Left ventricle myocardium inferior (tissue), 1 donor: ENCODE measurements around the gene PKHD1. TPM values are rescaled to one million over a fixed set of nuclear protein-coding genes. Genes with fewer than 3 reads are reported as not detected.

ENCODE experiments used
- DNase-seq: peaks from one replicate; pipeline ENCODE4 v3.0.0-alpha.2; 2020
- H3K27ac ChIP-seq: fragments of 200-600 bp; replicated peaks from 2 replicates; pipeline ENCODE4 v1.8.0; 2021
- H3K27me3 ChIP-seq: fragments of 200-600 bp; 2 replicates; pipeline ENCODE4 v1.8.0; 2021; ENCODE audit warnings: low read depth
- H3K36me3 ChIP-seq: fragments of 200-600 bp; 2 replicates; pipeline ENCODE4 v1.8.0; 2021
- H3K4me1 ChIP-seq: fragments of 200-600 bp; 2 replicates; pipeline ENCODE4 v1.8.0; 2021
- H3K4me3 ChIP-seq: fragments of 200-600 bp; 2 replicates; pipeline ENCODE4 v1.8.0; 2021; ENCODE audit warnings: mild to moderate bottlenecking, moderate library complexity
- H3K9me3 ChIP-seq: fragments of 200-600 bp; replicated peaks from 2 replicates; pipeline ENCODE4 v1.8.0; 2021
- intact Hi-C: fragments of 100-400 bp; cut with micrococcal nuclease; formaldehyde crosslinking; loops from one replicate; pipeline ENCODE4 v1.11.0; 2022
- total RNA-seq: library from RNA; stranded (reverse); fragmentation: NEBNext Ultra II Directional; extraction: Animal tissue kit (Norgen Biotek cat#: 25700); gene quantifications from one replicate; pipeline ENCODE4 v1.2.1, GENCODE V29; 2021
- TF ChIP-seq, protein P1 (sequence below): fragments of 200-600 bp; IDR thresholded peaks from 2 replicates; pipeline ENCODE4 v1.8.0; 2021; ENCODE audit warnings: antibody characterized with exemption, mild to moderate bottlenecking, borderline replicate concordance
- donor health status: DM: no; HTN: yes; CAD: no; lungs with severe emphysema.

Gene PKHD1
- total RNA-seq, 1 donor from 2014 or later = not detected

DNA sequence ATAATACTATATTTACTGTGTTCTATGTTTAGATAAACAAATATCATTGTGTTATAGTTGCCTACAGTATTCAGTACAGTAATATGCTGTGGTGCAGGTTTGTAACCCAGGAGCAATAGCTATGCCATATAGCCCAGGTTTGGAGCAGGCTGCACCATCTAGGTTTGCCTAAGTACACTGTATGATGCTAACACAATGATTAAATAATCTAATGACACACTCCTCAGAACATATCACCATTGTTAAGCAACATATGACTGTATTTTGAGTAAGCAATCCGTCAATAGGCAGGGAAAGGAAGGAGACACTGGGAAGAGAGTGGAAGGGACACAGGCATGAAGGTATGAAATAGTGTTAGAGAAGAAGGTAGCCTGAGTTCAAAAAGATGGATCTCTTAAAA, 369.9 kb downstream of the PKHD1 start:
- Histone ChIP-seq H3K9me3 (no peaks in the 10 kb centered on the region), H3K27ac (no peak overlapping the region), H3K27me3 (no peaks in the 10 kb centered on the region), H3K4me3 (no peak overlapping the region), H3K4me1 (no peaks in the 10 kb centered on the region), H3K36me3 (no peaks in the 10 kb centered on the region)
- DNase-seq = no peak
- TF ChIP-seq, protein P1, sequence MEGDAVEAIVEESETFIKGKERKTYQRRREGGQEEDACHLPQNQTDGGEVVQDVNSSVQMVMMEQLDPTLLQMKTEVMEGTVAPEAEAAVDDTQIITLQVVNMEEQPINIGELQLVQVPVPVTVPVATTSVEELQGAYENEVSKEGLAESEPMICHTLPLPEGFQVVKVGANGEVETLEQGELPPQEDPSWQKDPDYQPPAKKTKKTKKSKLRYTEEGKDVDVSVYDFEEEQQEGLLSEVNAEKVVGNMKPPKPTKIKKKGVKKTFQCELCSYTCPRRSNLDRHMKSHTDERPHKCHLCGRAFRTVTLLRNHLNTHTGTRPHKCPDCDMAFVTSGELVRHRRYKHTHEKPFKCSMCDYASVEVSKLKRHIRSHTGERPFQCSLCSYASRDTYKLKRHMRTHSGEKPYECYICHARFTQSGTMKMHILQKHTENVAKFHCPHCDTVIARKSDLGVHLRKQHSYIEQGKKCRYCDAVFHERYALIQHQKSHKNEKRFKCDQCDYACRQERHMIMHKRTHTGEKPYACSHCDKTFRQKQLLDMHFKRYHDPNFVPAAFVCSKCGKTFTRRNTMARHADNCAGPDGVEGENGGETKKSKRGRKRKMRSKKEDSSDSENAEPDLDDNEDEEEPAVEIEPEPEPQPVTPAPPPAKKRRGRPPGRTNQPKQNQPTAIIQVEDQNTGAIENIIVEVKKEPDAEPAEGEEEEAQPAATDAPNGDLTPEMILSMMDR = no peak
- intact Hi-C loops = no loop called here

- H3K4me3 ChIP-seq = no peak overlapping the region
- no peaks in the 10 kb centered on the region for H3K36me3 ChIP-seq
- TF ChIP-seq, protein P1 = no peak
- no peak for DNase-seq
- H3K27ac ChIP-seq = no peak overlapping the region
- no peaks in the 10 kb centered on the region for H3K27me3 ChIP-seq
- H3K9me3 ChIP-seq = no peaks in the 10 kb centered on the region
- H3K4me1 ChIP-seq = no peaks in the 10 kb centered on the region
- intact Hi-C loops = no loop called here
These were observed 375.5 kb downstream of the PKHD1 start for GRCh38 chr6:51711876-51712275.

DNA sequence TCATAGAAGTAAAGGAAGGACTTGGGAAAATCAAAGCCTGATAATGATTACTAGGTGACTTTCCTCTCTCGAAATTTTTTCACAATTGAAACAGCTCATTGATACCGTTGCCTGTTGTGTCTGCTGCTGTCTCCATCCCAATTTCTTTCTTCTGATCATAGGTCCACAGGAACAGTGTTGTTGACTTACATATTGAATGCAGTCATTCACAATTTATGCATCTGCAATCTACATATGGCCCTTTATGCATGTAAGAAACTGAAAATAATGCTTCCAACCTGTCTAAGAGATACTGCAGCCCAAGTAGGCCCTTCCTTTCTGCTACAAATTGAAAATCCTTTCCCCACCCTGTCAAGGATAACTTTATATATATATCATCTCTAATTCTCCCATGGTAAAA, 381.3 kb downstream of the PKHD1 start:
- Histone ChIP-seq H3K9me3 (no peaks in the 10 kb centered on the region), H3K4me3 (no peak overlapping the region), H3K27ac (no peak overlapping the region), H3K27me3 (no peaks in the 10 kb centered on the region), H3K4me1 (no peaks in the 10 kb centered on the region), H3K36me3 (no peaks in the 10 kb centered on the region)
- TF ChIP-seq, protein P1 = no peak
- DNase-seq = no peak
- intact Hi-C loops = no loop called here

- Histone ChIP-seq H3K27ac (no peak overlapping the region), H3K36me3 (no peaks in the 10 kb centered on the region), H3K27me3 (no peaks in the 10 kb centered on the region), H3K4me1 (no peaks in the 10 kb centered on the region), H3K9me3 (no peaks in the 10 kb centered on the region), H3K4me3 (no peak overlapping the region)
- TF ChIP-seq, protein P1 = no peak
- no peak for DNase-seq
- intact Hi-C loops = no loop called here
These were observed 382.4 kb downstream of the PKHD1 start for GRCh38 chr6:51704932-51705540.

- no peak overlapping the region for H3K27ac ChIP-seq
- H3K4me1 ChIP-seq = no peaks in the 10 kb centered on the region
- TF ChIP-seq, protein P1 = no peak
- intact Hi-C loops = no loop called here
- H3K36me3 ChIP-seq = no peaks in the 10 kb centered on the region
- H3K4me3 ChIP-seq = no peak overlapping the region
- H3K27me3 ChIP-seq = no peaks in the 10 kb centered on the region
- no peak for DNase-seq
- H3K9me3 ChIP-seq = no peaks in the 10 kb centered on the region
These were observed 384.6 kb downstream of the PKHD1 start for GRCh38 chr6:51702851-51703250.
